Endothelial cell of umbilical vein (primary cell): Measurements from ENCODE around the gene CALD1.

Experiments used
- EZH2 ChIP-seq: IDR thresholded peaks from 2 replicates; pipeline ENCODE4 v1.6.1; 2012; ENCODE audit warnings: borderline replicate concordance, low read depth, mild to moderate bottlenecking, moderate library complexity, low read length, inconsistent platforms; ENCODE audit not compliant: severe bottlenecking
- FOS ChIP-seq: IDR thresholded peaks from 2 replicates; pipeline ENCODE4 v1.6.1; 2011; ENCODE audit warnings: mild to moderate bottlenecking, low read length, moderate library complexity, borderline replicate concordance; ENCODE audit not compliant: insufficient read depth
- JUN ChIP-seq: IDR thresholded peaks from 2 replicates; pipeline ENCODE4 v1.6.1; 2011; ENCODE audit warnings: borderline replicate concordance, low read depth; ENCODE audit not compliant: insufficient read length, insufficient read depth
- MYC ChIP-seq: IDR thresholded peaks from one replicate; pipeline ENCODE4 v1.6.1; 2011; ENCODE audit warnings: mild to moderate bottlenecking, low read depth, low read length
- POLR2A ChIP-seq: IDR thresholded peaks from 2 replicates; pipeline ENCODE4 v1.6.1; 2012; ENCODE audit warnings: low read depth, mild to moderate bottlenecking, control low read depth, low read length
- POLR2AphosphoS5 ChIP-seq: IDR thresholded peaks from 2 replicates; pipeline ENCODE4 v1.6.1; 2012; ENCODE audit warnings: low read depth, mild to moderate bottlenecking, control low read depth, low read length, moderate library complexity; ENCODE audit not compliant: insufficient read depth
- TF ChIP-seq, protein P1 (sequence below), 2 donors: IDR thresholded peaks; 1 replicate in 1 of 2; 2 replicates in 1 of 2; pipeline ENCODE4 v1.5.1; 2011; ENCODE audit warnings: low read length in 2 of 2, mild to moderate bottlenecking in 2 of 2, moderate library complexity in 2 of 2, control low read depth in 1 of 2, inconsistent platforms in 1 of 2, low read depth in 1 of 2; ENCODE audit not compliant: insufficient read depth in 1 of 2; ENCODE audit errors: extremely low read depth in 1 of 2
- TF ChIP-seq, protein P2 (sequence below): IDR thresholded peaks from 2 replicates; pipeline ENCODE4 v1.6.1; 2011; ENCODE audit not compliant: insufficient read depth, insufficient read length

DNA sequence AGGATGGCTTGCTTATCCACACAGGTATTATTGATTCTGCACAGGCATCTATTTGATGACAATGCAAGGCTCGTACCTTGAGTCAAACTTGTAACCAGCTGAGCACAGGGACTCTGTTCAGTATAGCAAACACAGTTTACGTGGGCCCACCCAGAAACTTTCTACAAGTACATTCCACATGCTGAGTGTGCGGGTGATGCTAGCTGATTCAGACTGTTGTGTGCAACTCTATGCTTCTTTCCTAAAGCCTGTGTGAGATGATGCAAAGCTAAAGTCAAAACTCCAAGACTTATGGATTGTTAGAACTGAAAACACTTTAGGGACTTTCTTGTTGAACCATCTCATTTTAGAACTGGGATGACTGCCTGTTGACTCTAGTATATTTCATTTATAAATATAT, 21.5 kb upstream of the CALD1 start:
- no peak for TF ChIP-seq POLR2AphosphoS5
- TF ChIP-seq, protein P1, sequence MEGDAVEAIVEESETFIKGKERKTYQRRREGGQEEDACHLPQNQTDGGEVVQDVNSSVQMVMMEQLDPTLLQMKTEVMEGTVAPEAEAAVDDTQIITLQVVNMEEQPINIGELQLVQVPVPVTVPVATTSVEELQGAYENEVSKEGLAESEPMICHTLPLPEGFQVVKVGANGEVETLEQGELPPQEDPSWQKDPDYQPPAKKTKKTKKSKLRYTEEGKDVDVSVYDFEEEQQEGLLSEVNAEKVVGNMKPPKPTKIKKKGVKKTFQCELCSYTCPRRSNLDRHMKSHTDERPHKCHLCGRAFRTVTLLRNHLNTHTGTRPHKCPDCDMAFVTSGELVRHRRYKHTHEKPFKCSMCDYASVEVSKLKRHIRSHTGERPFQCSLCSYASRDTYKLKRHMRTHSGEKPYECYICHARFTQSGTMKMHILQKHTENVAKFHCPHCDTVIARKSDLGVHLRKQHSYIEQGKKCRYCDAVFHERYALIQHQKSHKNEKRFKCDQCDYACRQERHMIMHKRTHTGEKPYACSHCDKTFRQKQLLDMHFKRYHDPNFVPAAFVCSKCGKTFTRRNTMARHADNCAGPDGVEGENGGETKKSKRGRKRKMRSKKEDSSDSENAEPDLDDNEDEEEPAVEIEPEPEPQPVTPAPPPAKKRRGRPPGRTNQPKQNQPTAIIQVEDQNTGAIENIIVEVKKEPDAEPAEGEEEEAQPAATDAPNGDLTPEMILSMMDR (IDR thresholded peaks at IDR 0.05; ENCODE audit: extremely low read depth in 1 of 2, insufficient read depth in 1 of 2, low read depth in 1 of 2, low read length in 2 of 2): no peak
- TF ChIP-seq POLR2A: no peak
- no peak for TF ChIP-seq MYC
- TF ChIP-seq EZH2: no peak
- TF ChIP-seq, protein P2, sequence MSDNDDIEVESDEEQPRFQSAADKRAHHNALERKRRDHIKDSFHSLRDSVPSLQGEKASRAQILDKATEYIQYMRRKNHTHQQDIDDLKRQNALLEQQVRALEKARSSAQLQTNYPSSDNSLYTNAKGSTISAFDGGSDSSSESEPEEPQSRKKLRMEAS: no peak
- TF ChIP-seq FOS: no peak
- TF ChIP-seq JUN: no peak
